GM19395 (cell line): ENCODE measurements around the gene EPS8.

Experiments
- ATAC-seq: cut with Tn5 transposase; IDR thresholded peaks from one replicate; pipeline ENCODE4 v1.9.1; 2021; ENCODE audit warnings: mild to moderate bottlenecking, moderate library complexity; ENCODE audit not compliant: unreplicated experiment

EPS8 gene

GRCh38 chr12:15720295-15720694 lies 68.9 kb downstream of the EPS8 start:
- no peak for ATAC-seq

- ATAC-seq: no peak
Observed at GRCh38 chr12:15719230-15719629, 70.0 kb downstream of the EPS8 start.

GRCh38 chr12:15717940-15718567 lies 71.1 kb downstream of the EPS8 start:
- ATAC-seq: no peak

GRCh38 chr12:15716581-15716980 lies 72.6 kb downstream of the EPS8 start:
- no peak for ATAC-seq

- no peak for ATAC-seq
Observed at GRCh38 chr12:15714256-15714655, 74.9 kb downstream of the EPS8 start.

- ATAC-seq: no peak
Observed at GRCh38 chr12:15712823-15713660, 76.1 kb downstream of the EPS8 start.

- no peak for ATAC-seq
Observed at GRCh38 chr12:15712160-15712559, 77.0 kb downstream of the EPS8 start.

- no peak for ATAC-seq
Observed at GRCh38 chr12:15710860-15711510, 78.2 kb downstream of the EPS8 start.

- no peak for ATAC-seq
Observed at GRCh38 chr12:15709551-15709950, 79.6 kb downstream of the EPS8 start.

- ATAC-seq: no peak
Observed at GRCh38 chr12:15708396-15709076, 80.7 kb downstream of the EPS8 start.

- ATAC-seq: no peak
Observed at GRCh38 chr12:15707516-15708199, 81.5 kb downstream of the EPS8 start.

GRCh38 chr12:15706010-15706676 lies 83.0 kb downstream of the EPS8 start:
- no peak for ATAC-seq

GRCh38 chr12:15705606-15706005 lies 83.6 kb downstream of the EPS8 start:
- no peak for ATAC-seq

- ATAC-seq: no peak
Observed at GRCh38 chr12:15702276-15702675, 86.9 kb downstream of the EPS8 start.

GRCh38 chr12:15701631-15702156 lies 87.5 kb downstream of the EPS8 start:
- ATAC-seq: no peak

- peak; percentile 60 for ATAC-seq
Observed at GRCh38 chr12:15701206-15701605, 88.0 kb downstream of the EPS8 start.

GRCh38 chr12:15700595-15700994 lies 88.6 kb downstream of the EPS8 start:
- peak; percentile 60 for ATAC-seq

GRCh38 chr12:15699886-15700285 lies 89.3 kb downstream of the EPS8 start:
- ATAC-seq: no peak

- no peak for ATAC-seq
Observed at GRCh38 chr12:15698377-15698871, 90.8 kb downstream of the EPS8 start.

- no peak for ATAC-seq
Observed at GRCh38 chr12:15697201-15697600, 92.0 kb downstream of the EPS8 start.
